Hematopoietic multipotent progenitor cell treated with erythropoietin and hydrocortisone succinate and interleukin-3 and kit ligand, for 4 days (in vitro differentiated cells): ENCODE measurements around the gene GOLGA6C.
"Not testable (repeated sequence)": the region's sequence is repeated elsewhere in the genome, so short reads cannot be mapped to it uniquely, and the experiment has no call there.

ENCODE experiments used
- DNase-seq: peaks from one replicate; pipeline ENCODE4 v3.0.0-alpha.2; 2015

GOLGA6C gene

GRCh38 chr15:75227663-75228280 is 30.4 kb upstream of the GOLGA6C start:
- no peak for DNase-seq

- no peak for DNase-seq
These were observed 29.3 kb upstream of the GOLGA6C start for GRCh38 chr15:75228787-75229186.

GRCh38 chr15:75229191-75230015 is 28.7 kb upstream of the GOLGA6C start:
- DNase-seq, result no peak

- no peak for DNase-seq
These were observed 28.2 kb upstream of the GOLGA6C start for GRCh38 chr15:75230016-75230343.

- DNase-seq, result no peak
These were observed 27.4 kb upstream of the GOLGA6C start for GRCh38 chr15:75230551-75231371.

- DNase-seq, result peak; percentile 22
These were observed 26.3 kb upstream of the GOLGA6C start for GRCh38 chr15:75231836-75232235.

- no peak for DNase-seq
These were observed 25.8 kb upstream of the GOLGA6C start for GRCh38 chr15:75232252-75232813.

GRCh38 chr15:75232826-75233503 is 25.2 kb upstream of the GOLGA6C start:
- DNase-seq, result no peak

GRCh38 chr15:75233504-75234190 is 24.5 kb upstream of the GOLGA6C start:
- no peak for DNase-seq

GRCh38 chr15:75234191-75234810 is 23.8 kb upstream of the GOLGA6C start:
- no peak for DNase-seq

GRCh38 chr15:75235051-75235673 is 23.0 kb upstream of the GOLGA6C start:
- DNase-seq, result no peak

- no peak for DNase-seq
These were observed 22.1 kb upstream of the GOLGA6C start for GRCh38 chr15:75235760-75236729.

- no peak for DNase-seq
These were observed 20.7 kb upstream of the GOLGA6C start for GRCh38 chr15:75237316-75237982.

GRCh38 chr15:75238150-75238549 is 20.0 kb upstream of the GOLGA6C start:
- DNase-seq, result no peak

- not testable (repeated sequence) for DNase-seq
These were observed 12.4 kb upstream of the GOLGA6C start for GRCh38 chr15:75245741-75246140.

- not testable (repeated sequence) for DNase-seq
These were observed 9.1 kb upstream of the GOLGA6C start for GRCh38 chr15:75248991-75249390.

GRCh38 chr15:75249726-75250125 is 8.4 kb upstream of the GOLGA6C start:
- DNase-seq, result no peak

- DNase-seq, result not testable (repeated sequence)
These were observed 6.8 kb upstream of the GOLGA6C start for GRCh38 chr15:75251343-75251742.

- not testable (repeated sequence) for DNase-seq
These were observed 5.8 kb upstream of the GOLGA6C start for GRCh38 chr15:75252285-75252684.
